HG03097 (cell line): Measurements from ENCODE around the gene SLC25A5.
"Not testable (repeated sequence)": the region's sequence is repeated elsewhere in the genome, so short reads cannot be mapped to it uniquely, and the experiment has no call there.

ENCODE experiments used
- ATAC-seq: cut with Tn5 transposase; IDR thresholded peaks from one replicate; pipeline ENCODE4 v1.9.1; 2021; ENCODE audit not compliant: unreplicated experiment, low FRiP score

Gene SLC25A5

GRCh38 chrX:119475389-119476101 is 7.3 kb downstream of the SLC25A5 start:
- no peak for ATAC-seq

GRCh38 chrX:119477812-119478232 is 9.6 kb downstream of the SLC25A5 start:
- no peak for ATAC-seq

GRCh38 chrX:119478504-119478903 is 10.3 kb downstream of the SLC25A5 start:
- no peak for ATAC-seq

DNA sequence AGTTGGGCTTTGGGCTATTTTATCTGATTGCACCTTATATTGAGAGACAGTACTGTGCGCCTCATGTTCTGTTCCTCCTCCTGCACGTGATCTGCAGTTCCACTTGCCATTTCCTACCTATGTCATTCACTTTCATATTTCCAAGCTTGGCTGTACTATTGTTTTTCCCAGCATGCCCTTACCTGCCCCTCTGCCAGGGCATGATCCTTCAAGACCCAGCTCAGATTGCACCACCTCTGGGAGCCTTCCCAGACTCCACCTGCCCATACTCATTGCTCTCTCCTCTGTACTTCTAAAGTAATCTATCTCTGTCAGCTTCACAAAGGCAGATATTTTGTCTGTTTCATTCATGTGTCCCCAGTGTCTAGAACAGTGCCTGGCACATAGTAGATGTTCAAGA is 11.6 kb downstream of the SLC25A5 start:
- no peak for ATAC-seq

DNA sequence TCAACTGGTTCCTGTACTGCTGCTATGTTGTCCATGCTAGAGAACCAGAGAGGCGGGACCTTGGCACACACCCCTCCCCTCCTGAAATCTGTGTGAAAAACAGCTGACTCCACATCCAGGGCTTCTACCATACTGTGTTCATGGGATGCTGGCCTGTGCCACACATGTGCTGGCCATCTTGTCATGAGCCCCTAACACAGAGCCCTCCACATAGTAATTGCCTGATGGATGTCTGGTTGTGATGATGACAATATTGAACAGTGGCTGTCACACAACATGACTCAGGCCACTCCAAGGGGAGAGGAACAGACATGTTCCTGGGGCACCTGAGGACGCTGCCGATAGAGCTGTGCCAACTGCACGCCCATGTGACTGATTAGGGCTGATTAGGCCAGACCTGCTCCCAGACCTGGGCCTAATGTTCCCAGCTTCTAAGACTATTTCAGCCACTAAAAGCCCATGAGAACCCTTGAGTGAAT is 13.1 kb downstream of the SLC25A5 start:
- ATAC-seq = no peak

GRCh38 chrX:119482041-119482440 is 13.8 kb downstream of the SLC25A5 start:
- ATAC-seq = no peak

- peak; percentile 80 for ATAC-seq
Measured at GRCh38 chrX:119482481-119483480, 14.5 kb downstream of the SLC25A5 start.

- ATAC-seq = no peak
Measured at GRCh38 chrX:119486745-119487144, 18.5 kb downstream of the SLC25A5 start.

- not testable (repeated sequence) for ATAC-seq
Measured at GRCh38 chrX:119487766-119488165, 19.5 kb downstream of the SLC25A5 start.

GRCh38 chrX:119488749-119489148 is 20.5 kb downstream of the SLC25A5 start:
- ATAC-seq = no peak

DNA sequence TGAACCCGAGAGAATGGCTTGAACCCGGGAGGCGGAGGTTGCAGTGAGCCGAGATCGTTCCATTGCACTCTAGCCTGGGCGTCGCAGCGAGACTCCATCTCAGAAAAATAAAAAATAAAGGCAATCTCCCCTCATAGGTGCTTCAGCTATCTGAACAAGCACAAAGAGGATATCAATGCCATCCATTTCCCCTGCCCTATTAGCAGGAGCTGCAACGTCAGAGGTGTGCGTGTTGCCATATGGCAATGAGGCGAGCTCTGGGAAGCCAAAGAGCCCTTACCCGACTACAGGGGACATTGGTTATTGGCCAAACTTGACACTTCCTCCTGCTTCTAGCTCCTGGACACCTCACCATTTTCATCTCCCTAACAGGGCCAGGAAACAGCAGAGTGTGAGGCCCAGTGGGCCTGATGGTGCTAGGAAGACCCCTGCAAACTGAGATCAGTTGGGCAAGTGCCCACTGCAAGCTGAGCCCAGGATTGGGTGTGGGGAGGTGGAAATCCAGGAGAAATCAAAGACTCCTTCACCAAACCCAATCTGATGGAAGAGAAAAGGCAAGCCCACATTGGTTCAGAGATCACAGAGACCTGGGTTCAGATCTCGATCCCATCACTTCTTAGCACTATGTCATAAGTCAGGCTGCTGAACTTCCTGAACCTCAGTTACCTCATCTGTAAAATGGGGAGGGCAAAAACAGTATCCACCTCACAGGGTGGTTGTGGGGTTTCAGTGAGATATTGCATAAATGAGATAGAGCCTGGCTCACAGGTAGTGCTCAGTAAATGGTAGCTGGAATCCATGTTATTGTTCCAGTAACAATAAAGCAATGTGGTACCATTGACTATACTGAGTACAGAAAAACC is 21.2 kb downstream of the SLC25A5 start:
- ATAC-seq = no peak

GRCh38 chrX:119492463-119492862 is 24.2 kb downstream of the SLC25A5 start:
- no peak for ATAC-seq

GRCh38 chrX:119493851-119494495 is 25.7 kb downstream of the SLC25A5 start:
- ATAC-seq = not testable (repeated sequence)

GRCh38 chrX:119495734-119496726 is 27.8 kb downstream of the SLC25A5 start:
- ATAC-seq = no peak

- ATAC-seq = no peak
Measured at GRCh38 chrX:119497185-119497584, 28.9 kb downstream of the SLC25A5 start.

GRCh38 chrX:119500061-119500800 is 32.0 kb downstream of the SLC25A5 start:
- no peak for ATAC-seq

DNA sequence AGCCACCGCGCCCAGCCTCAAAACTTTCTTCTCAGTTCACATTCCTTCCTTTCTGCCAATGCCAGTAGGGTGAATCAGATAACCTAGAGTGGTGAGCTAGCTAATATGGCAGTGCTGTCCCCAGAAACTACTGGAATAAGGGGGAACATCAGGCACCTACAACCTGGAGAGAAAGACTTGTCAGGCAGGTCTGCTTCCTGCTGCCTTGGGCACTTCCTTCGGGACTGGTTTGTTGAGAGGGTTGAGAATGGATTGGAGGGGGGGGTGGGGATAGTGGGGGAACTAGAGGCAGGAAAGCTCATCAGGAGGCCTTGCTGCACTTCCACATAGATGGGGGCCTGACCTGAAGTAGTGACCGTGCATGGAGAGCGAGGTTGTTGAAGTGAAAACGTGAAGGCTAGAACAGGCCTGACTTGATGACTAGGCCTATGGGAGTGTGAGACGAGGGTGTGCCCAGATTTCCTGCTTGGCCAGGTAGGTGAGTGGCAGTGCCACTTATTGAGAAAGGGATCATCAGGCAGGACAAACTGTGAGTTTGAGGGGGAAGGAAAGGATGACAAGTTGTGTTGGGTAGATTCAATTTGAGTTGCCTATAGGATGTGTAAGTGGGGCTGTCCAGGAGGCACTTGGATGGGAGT is 33.4 kb downstream of the SLC25A5 start:
- no peak for ATAC-seq
